Neural cell (in vitro differentiated cells): ENCODE results near the gene GPR6. TPM values are rescaled to one million over a fixed set of nuclear protein-coding genes. Genes with fewer than 3 reads are reported as not detected.

Experiments used
- H2AFZ ChIP-seq: fragments of 200-600, 300-800 bp; sonication (generic), shearing (Covaris generic); 2 replicates; pipeline ENCODE4 v1.6.0; 2014; ENCODE audit warnings: low read depth, mild to moderate bottlenecking, antibody characterized with exemption, low read length, moderate library complexity
- H3F3A ChIP-seq: fragments of 200-600 bp; shearing (Covaris generic); 2 replicates; pipeline ENCODE4 v1.6.1; 2016; ENCODE audit warnings: mild to moderate bottlenecking, moderate library complexity, mixed read lengths, antibody characterized with exemption, low read length; ENCODE audit not compliant: insufficient read depth, poor library complexity, severe bottlenecking
- H3K27ac ChIP-seq: fragments of 200-600, 300-800 bp; sonication (generic), shearing (Covaris generic); 2 replicates; pipeline ENCODE4 v1.5.1; 2014; ENCODE audit warnings: mild to moderate bottlenecking, low read length, moderate library complexity
- H3K27me3 ChIP-seq: fragments of 300-800, 200-600 bp; sonication (generic), shearing (Covaris generic); 2 replicates; pipeline ENCODE4 v1.6.0; 2014; ENCODE audit warnings: mild to moderate bottlenecking, low read depth, low read length, moderate library complexity; ENCODE audit not compliant: insufficient read depth
- H3K36me3 ChIP-seq: fragments of 300-800, 200-600 bp; sonication (generic), shearing (Covaris generic); 2 replicates; pipeline ENCODE4 v1.5.1; 2014; ENCODE audit warnings: mild to moderate bottlenecking, antibody characterized with exemption, low read length, moderate library complexity; ENCODE audit not compliant: insufficient read depth
- H3K4me2 ChIP-seq: fragments of 300-800, 200-600 bp; sonication (generic), shearing (Covaris generic); 2 replicates; pipeline ENCODE4 v1.6.0; 2014; ENCODE audit warnings: mild to moderate bottlenecking, low read length
- H3K4me3 ChIP-seq: fragments of 300-800, 200-600 bp; sonication (generic), shearing (Covaris generic); 2 replicates; pipeline ENCODE4 v1.5.1; 2014; ENCODE audit warnings: mild to moderate bottlenecking, low read length, moderate library complexity
- H3K79me2 ChIP-seq: fragments of 200-600 bp; shearing (Covaris generic); replicated peaks from 2 replicates; pipeline ENCODE4 v1.6.0; 2014; ENCODE audit warnings: mild to moderate bottlenecking, low read length, moderate library complexity; ENCODE audit not compliant: insufficient read depth
- H3K9ac ChIP-seq: fragments of 300-800, 200-600 bp; sonication (generic), shearing (Covaris generic); 2 replicates; pipeline ENCODE4 v1.6.1; 2016; ENCODE audit warnings: mild to moderate bottlenecking, low read length, mixed read lengths
- H3K9me2 ChIP-seq: fragments of 200-600 bp; shearing (Covaris generic); 2 replicates; pipeline ENCODE4 v1.6.1; 2016; ENCODE audit warnings: mild to moderate bottlenecking, low read length, mixed read lengths; ENCODE audit not compliant: insufficient read depth
- H3K9me3 ChIP-seq: fragments of 200-600, 300-800 bp; sonication (generic), shearing (Covaris generic); 2 replicates; pipeline ENCODE4 v1.6.1; 2016; ENCODE audit warnings: mild to moderate bottlenecking, mixed run types, low read length, moderate library complexity, mixed read lengths
- H4K20me1 ChIP-seq: fragments of 200-600 bp; shearing (Covaris generic); 2 replicates; pipeline ENCODE4 v1.6.1; 2016; ENCODE audit warnings: mild to moderate bottlenecking, mixed run types; ENCODE audit not compliant: insufficient read depth
- CTCF ChIP-seq: fragments of 450-650 bp; IDR thresholded peaks from 2 replicates; pipeline ENCODE4 v1.5.1; 2014; ENCODE audit warnings: antibody characterized with exemption, mild to moderate bottlenecking, moderate library complexity; ENCODE audit not compliant: poor library complexity, severe bottlenecking
- EP300 ChIP-seq: fragments of 450-650 bp; conservative IDR thresholded peaks from 2 replicates; pipeline ENCODE4 v1.6.1; 2014; ENCODE audit warnings: antibody characterized with exemption, mild to moderate bottlenecking, moderate library complexity; ENCODE audit not compliant: poor library complexity, severe bottlenecking
- EZH2 ChIP-seq: fragments of 200-600, 300-800 bp; shearing (Covaris generic), sonication (generic); IDR thresholded peaks from 2 replicates; pipeline ENCODE4 v1.6.1; 2014; ENCODE audit warnings: antibody characterized with exemption, low read length, borderline replicate concordance, mild to moderate bottlenecking; ENCODE audit not compliant: insufficient read depth, poor library complexity, severe bottlenecking
- MXI1 ChIP-seq: fragments of 450-650 bp; conservative IDR thresholded peaks from 2 replicates; pipeline ENCODE4 v1.6.1; 2014; ENCODE audit warnings: antibody characterized with exemption, mild to moderate bottlenecking; ENCODE audit not compliant: poor library complexity, severe bottlenecking
- POLR2AphosphoS5 ChIP-seq: IDR thresholded peaks from 2 replicates; pipeline ENCODE4 v1.6.1; 2012
- RAD21 ChIP-seq: fragments of 450-650 bp; conservative IDR thresholded peaks from 2 replicates; pipeline ENCODE4 v1.6.1; 2014; ENCODE audit warnings: antibody characterized with exemption, mild to moderate bottlenecking, moderate library complexity
- REST ChIP-seq: IDR thresholded peaks from 2 replicates; pipeline ENCODE4 v1.6.1; 2012; ENCODE audit warnings: borderline replicate concordance
- SMC3 ChIP-seq: fragments of 450-650 bp; conservative IDR thresholded peaks from 2 replicates; pipeline ENCODE4 v1.6.1; 2014; ENCODE audit warnings: antibody characterized with exemption, mild to moderate bottlenecking, moderate library complexity; ENCODE audit not compliant: poor library complexity
- TAF1 ChIP-seq: IDR thresholded peaks from 2 replicates; pipeline ENCODE4 v1.6.1; 2012; ENCODE audit warnings: low read depth
- polyA plus RNA-seq: library from polyadenylated mRNA; depleted of rRNA; stranded (reverse); fragments of >200 nt; gene quantifications from 2 replicates; pipeline ENCODE4 v1.2.3, GENCODE V29; 2014

Gene GPR6
- polyA plus RNA-seq, 1 donor from 2014 or later: 1.4 TPM

- H3K36me3 ChIP-seq: no peaks in the 10 kb centered on the region
- H3K9me2 ChIP-seq: no peaks in the 10 kb centered on the region
- H4K20me1 ChIP-seq: no peaks in the 10 kb centered on the region
- H3K4me2 ChIP-seq: no peak overlapping the region
- no peak overlapping the region for H3K9ac ChIP-seq
- no peaks in the 10 kb centered on the region for H3K9me3 ChIP-seq
- no peaks in the 10 kb centered on the region for H3K27me3 ChIP-seq
- H3K27ac ChIP-seq: no peak overlapping the region
- TF ChIP-seq CTCF (no peak), EP300 (no peak), SMC3 (no peak), POLR2AphosphoS5 (no peak), TAF1 (no peak), RAD21 (no peak), EZH2 (no peak), REST (no peak), MXI1 (no peak)
- H3K4me3 ChIP-seq: no peak overlapping the region
- no peaks in the 10 kb centered on the region for H3K79me2 ChIP-seq
- no peak overlapping the region for H2AFZ ChIP-seq
- no peaks in the 10 kb centered on the region for H3F3A ChIP-seq
Measured at GRCh38 chr6:110002676-110003075, 24.6 kb downstream of the GPR6 start.

- H3K27me3 ChIP-seq: no peaks in the 10 kb centered on the region
- H3K4me2 ChIP-seq: no peak overlapping the region
- H4K20me1 ChIP-seq: no peaks in the 10 kb centered on the region
- no peak overlapping the region for H2AFZ ChIP-seq
- H3K4me3 ChIP-seq: no peak overlapping the region
- H3K9me3 ChIP-seq: no peaks in the 10 kb centered on the region
- H3K36me3 ChIP-seq: no peaks in the 10 kb centered on the region
- H3K79me2 ChIP-seq: no peaks in the 10 kb centered on the region
- H3K9me2 ChIP-seq: no peaks in the 10 kb centered on the region
- TF ChIP-seq TAF1 (no peak), EZH2 (no peak), EP300 (no peak), REST (no peak), SMC3 (no peak), POLR2AphosphoS5 (no peak), MXI1 (no peak), CTCF (no peak), RAD21 (no peak)
- no peak overlapping the region for H3K9ac ChIP-seq
- H3K27ac ChIP-seq: no peak overlapping the region
- no peaks in the 10 kb centered on the region for H3F3A ChIP-seq
Measured at GRCh38 chr6:110013386-110013785, 35.3 kb downstream of the GPR6 start.
